ENCODE results near the gene CD300C.

- no peak for TF ChIP-seq CTCF (IDR thresholded peaks at IDR 0.05)
- TF ChIP-seq CBFB (CRISPR knock-in tag; IDR thresholded peaks at IDR 0.05; ENCODE audit: low read depth): no peak
- TF ChIP-seq, protein P1, sequence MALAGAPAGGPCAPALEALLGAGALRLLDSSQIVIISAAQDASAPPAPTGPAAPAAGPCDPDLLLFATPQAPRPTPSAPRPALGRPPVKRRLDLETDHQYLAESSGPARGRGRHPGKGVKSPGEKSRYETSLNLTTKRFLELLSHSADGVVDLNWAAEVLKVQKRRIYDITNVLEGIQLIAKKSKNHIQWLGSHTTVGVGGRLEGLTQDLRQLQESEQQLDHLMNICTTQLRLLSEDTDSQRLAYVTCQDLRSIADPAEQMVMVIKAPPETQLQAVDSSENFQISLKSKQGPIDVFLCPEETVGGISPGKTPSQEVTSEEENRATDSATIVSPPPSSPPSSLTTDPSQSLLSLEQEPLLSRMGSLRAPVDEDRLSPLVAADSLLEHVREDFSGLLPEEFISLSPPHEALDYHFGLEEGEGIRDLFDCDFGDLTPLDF (CRISPR knock-in tag; IDR thresholded peaks at IDR 0.05): no peak
- TF ChIP-seq, protein P2, sequence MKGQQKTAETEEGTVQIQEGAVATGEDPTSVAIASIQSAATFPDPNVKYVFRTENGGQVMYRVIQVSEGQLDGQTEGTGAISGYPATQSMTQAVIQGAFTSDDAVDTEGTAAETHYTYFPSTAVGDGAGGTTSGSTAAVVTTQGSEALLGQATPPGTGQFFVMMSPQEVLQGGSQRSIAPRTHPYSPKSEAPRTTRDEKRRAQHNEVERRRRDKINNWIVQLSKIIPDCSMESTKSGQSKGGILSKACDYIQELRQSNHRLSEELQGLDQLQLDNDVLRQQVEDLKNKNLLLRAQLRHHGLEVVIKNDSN (CRISPR knock-in tag; IDR thresholded peaks at IDR 0.05): no peak
- TF ChIP-seq IRF1 (CRISPR knock-in tag; IDR thresholded peaks at IDR 0.05): no peak
- no peak for TF ChIP-seq ZNF425 (CRISPR knock-in tag; conservative IDR thresholded peaks at IDR 0.05)
- TF ChIP-seq TEAD4 (CRISPR knock-in tag; IDR thresholded peaks at IDR 0.05): no peak
- no peak for TF ChIP-seq E2F4 (CRISPR knock-in tag; IDR thresholded peaks at IDR 0.05; ENCODE audit: borderline replicate concordance, low read depth)
- TF ChIP-seq MXD4 (CRISPR knock-in tag; IDR thresholded peaks at IDR 0.05; ENCODE audit: borderline replicate concordance): no peak
- TF ChIP-seq, protein P3, sequence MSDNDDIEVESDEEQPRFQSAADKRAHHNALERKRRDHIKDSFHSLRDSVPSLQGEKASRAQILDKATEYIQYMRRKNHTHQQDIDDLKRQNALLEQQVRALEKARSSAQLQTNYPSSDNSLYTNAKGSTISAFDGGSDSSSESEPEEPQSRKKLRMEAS (CRISPR knock-in tag; IDR thresholded peaks at IDR 0.05): no peak
- TF ChIP-seq, protein P4, sequence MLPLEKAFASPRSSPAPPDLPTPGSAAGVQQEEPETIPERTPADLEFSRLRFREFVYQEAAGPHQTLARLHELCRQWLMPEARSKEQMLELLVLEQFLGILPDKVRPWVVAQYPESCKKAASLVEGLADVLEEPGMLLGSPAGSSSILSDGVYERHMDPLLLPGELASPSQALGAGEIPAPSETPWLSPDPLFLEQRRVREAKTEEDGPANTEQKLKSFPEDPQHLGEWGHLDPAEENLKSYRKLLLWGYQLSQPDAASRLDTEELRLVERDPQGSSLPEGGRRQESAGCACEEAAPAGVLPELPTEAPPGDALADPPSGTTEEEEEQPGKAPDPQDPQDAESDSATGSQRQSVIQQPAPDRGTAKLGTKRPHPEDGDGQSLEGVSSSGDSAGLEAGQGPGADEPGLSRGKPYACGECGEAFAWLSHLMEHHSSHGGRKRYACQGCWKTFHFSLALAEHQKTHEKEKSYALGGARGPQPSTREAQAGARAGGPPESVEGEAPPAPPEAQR (CRISPR knock-in tag; IDR thresholded peaks at IDR 0.05): no peak
- TF ChIP-seq ELF4 (CRISPR knock-in tag; IDR thresholded peaks at IDR 0.05; ENCODE audit: low read depth): no peak
- TF ChIP-seq ATF1 (CRISPR knock-in tag; IDR thresholded peaks at IDR 0.05): no peak
- no peak for TF ChIP-seq GRHL2 (CRISPR knock-in tag; IDR thresholded peaks at IDR 0.05; ENCODE audit: insufficient replicate concordance, severe bottlenecking)
These were observed 33.9 kb downstream of the CD300C start for GRCh38 chr17:74512036-74512435.

Data from WTC11 (cell line).